Transverse colon (tissue), 4 donors: ENCODE data around the gene PDSS1. TPM values are rescaled to one million over a fixed set of nuclear protein-coding genes. Genes with fewer than 3 reads are reported as not detected.

ENCODE experiments used
- DNase-seq: peaks from one replicate; pipeline ENCODE4 v3.0.0-alpha.2; 2019
- H3K27ac ChIP-seq, 4 donors: fragments of 200-600 bp; sonication (generic); 2 replicates each; pipeline ENCODE4 v1.5.1; 2016 to 2018; ENCODE audit warnings: inconsistent platforms in 4 of 4
- H3K27me3 ChIP-seq: fragments of 200-600 bp; sonication (generic); 2 replicates; pipeline ENCODE4 v1.5.1; 2017; ENCODE audit warnings: inconsistent platforms
- H3K36me3 ChIP-seq, 4 donors: fragments of 200-600 bp; sonication (generic); 2 replicates each; pipeline ENCODE4 v1.5.1; 2017 to 2019; ENCODE audit warnings: inconsistent platforms in 4 of 4
- H3K4me1 ChIP-seq, 4 donors: fragments of 200-600 bp; sonication (generic); 2 replicates each; pipeline ENCODE4 v1.5.1; 2017 to 2020; ENCODE audit warnings: inconsistent platforms in 4 of 4
- H3K4me3 ChIP-seq, 4 donors: fragments of 200-600 bp; sonication (generic); 1 replicate in 1 of 4; 2 replicates in 3 of 4; pipeline versions ENCODE4 v1.5.1 to v1.6.1; 2017 to 2019; ENCODE audit warnings: inconsistent platforms in 4 of 4
- H3K9me3 ChIP-seq, 2 donors: fragments of 200-600 bp; sonication (generic); 2 replicates each; pipeline ENCODE4 v1.5.1; 2017 to 2019; ENCODE audit warnings: inconsistent platforms in 2 of 2
- EP300 ChIP-seq: sonication (generic); formaldehyde crosslinking; IDR thresholded peaks from one replicate; pipeline ENCODE4 v1.6.1; 2017; ENCODE audit warnings: antibody characterized with exemption, low read depth
- POLR2A ChIP-seq: fragments of 450-650 bp; IDR thresholded peaks from one replicate; pipeline ENCODE4 v1.6.1; 2016; ENCODE audit warnings: antibody characterized with exemption, mild to moderate bottlenecking, moderate library complexity
- POLR2AphosphoS5 ChIP-seq, 3 donors: sonication (generic); formaldehyde crosslinking; IDR thresholded peaks; one replicate each; pipeline ENCODE4 v1.6.1; 2016; ENCODE audit warnings: antibody characterized with exemption in 3 of 3
- WGBS, 2 donors: methylation state at CpG; one replicate each; pipeline ENCODE4 v1.1.5; 2018; ENCODE audit warnings: low coverage in 1 of 2; 5-methylcytosine and 5-hydroxymethylcytosine counted together
- in situ Hi-C, 4 donors: fragments of 200-750 bp; cut with MboI; loops; one replicate each; pipeline versions ENCODE4 v1.15.0 to v1.15.1; 2017; ENCODE audit warnings: low sequenced_read_pairs in 3 of 4, low pct_ligation_motif_present in 1 of 4, low pct_unique_long_range_greater_than_20kb in 1 of 4
- intact Hi-C: fragments of 100-400 bp; cut with DNase I; formaldehyde crosslinking; loops from one replicate; pipeline ENCODE4 v1.15.1; 2023; ENCODE audit warnings: low total_unique reads
- total RNA-seq, 4 donors: library from RNA; depleted of rRNA; stranded (reverse); fragments of >200 nt; gene quantifications; one replicate each; pipeline ENCODE4 v1.1.0, GENCODE V29; 2016
- TF ChIP-seq, protein P1 (sequence below), 5 experiments: fragments of 200-600 bp in 3 of 5; fragments of 450-650 bp in 2 of 5; sonication (generic) in 3 of 5; IDR thresholded peaks; 1 replicate in 2 of 5; 2 replicates in 3 of 5; pipeline ENCODE4 v1.5.1; 2016 to 2017; ENCODE audit warnings: antibody characterized with exemption in 5 of 5, inconsistent platforms in 3 of 5, mild to moderate bottlenecking in 2 of 5, moderate library complexity in 1 of 5

PDSS1 gene
- total RNA-seq, 4 donors from 2014 or later, result 13.1 to 66.7 (median 23.8) TPM

DNA sequence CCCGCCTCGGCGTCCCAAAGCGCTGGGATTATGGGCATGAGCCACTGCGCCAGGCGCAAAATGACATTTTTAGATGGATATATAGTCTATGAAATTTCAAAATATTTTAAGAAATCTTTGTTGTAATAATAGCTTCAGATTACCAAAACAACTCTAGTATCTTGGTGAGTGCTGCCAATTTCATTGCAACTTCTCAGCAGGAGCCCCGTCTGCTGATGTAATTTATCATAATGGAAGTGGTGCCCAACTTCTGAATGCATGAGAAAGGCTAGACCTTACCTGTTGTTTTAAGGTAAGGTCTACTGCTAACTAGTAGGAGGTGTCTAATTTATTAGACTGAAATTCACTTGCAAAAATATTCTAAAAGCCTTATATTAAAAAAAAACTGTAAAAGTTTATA is 20.0 kb downstream of the PDSS1 start:
- H3K36me3 ChIP-seq, result peaks cover 0 to 14% (median 0%) of the 10 kb centered on the region in 4 donors
- in situ Hi-C loops, result loop anchor here in 1 of 4 donors (5.0 kb wide), 1 partner anchor 160 kb away; no protein-coding TSS in a partner anchor
- H3K9me3 ChIP-seq, result no peaks in the 10 kb centered on the region
- no peak overlapping the region for H3K4me3 ChIP-seq
- H3K27me3 ChIP-seq, result no peaks in the 10 kb centered on the region
- DNase-seq, result no peak
- H3K27ac ChIP-seq, result no peak overlapping the region
- WGBS, 2 donors, result 67 to 82% methylated on average over 1 to 7 of the region's 7 CpGs
- H3K4me1 ChIP-seq, result peaks cover 3 to 39% (median 17%) of the 10 kb centered on the region in 4 donors
- TF ChIP-seq EP300, result no peak
- TF ChIP-seq POLR2AphosphoS5 (IDR thresholded peaks at IDR 0.05), result no peak
- TF ChIP-seq POLR2A, result no peak
- TF ChIP-seq, protein P1, sequence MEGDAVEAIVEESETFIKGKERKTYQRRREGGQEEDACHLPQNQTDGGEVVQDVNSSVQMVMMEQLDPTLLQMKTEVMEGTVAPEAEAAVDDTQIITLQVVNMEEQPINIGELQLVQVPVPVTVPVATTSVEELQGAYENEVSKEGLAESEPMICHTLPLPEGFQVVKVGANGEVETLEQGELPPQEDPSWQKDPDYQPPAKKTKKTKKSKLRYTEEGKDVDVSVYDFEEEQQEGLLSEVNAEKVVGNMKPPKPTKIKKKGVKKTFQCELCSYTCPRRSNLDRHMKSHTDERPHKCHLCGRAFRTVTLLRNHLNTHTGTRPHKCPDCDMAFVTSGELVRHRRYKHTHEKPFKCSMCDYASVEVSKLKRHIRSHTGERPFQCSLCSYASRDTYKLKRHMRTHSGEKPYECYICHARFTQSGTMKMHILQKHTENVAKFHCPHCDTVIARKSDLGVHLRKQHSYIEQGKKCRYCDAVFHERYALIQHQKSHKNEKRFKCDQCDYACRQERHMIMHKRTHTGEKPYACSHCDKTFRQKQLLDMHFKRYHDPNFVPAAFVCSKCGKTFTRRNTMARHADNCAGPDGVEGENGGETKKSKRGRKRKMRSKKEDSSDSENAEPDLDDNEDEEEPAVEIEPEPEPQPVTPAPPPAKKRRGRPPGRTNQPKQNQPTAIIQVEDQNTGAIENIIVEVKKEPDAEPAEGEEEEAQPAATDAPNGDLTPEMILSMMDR (IDR thresholded peaks at IDR 0.05), result no peak
- intact Hi-C loops, result no loop called here

DNA sequence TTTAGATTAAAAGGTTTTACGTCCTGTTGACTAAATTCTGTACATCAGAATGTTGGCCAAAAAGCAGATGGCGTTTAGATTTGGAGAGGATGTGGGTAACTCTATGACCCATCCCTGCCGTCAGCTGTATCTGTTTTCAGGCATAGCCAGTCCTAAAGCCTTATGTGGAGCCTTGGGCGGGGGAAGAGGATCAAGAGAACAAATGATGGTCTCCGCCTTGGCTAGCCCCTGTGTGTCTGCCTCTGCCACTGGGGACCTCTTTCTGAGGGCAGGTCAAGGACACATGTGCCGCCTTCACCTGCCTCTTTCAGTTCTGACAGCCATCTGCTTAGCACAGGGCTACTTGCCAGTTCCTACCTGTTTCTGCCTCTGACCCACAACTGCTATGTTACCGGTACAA is 24.1 kb downstream of the PDSS1 start:
- Histone ChIP-seq H3K4me3 (no peak overlapping the region), H3K4me1 (peaks cover 0 to 7% (median 2%) of the 10 kb centered on the region in 4 donors), H3K27ac (peak overlapping the region in 2 of 4 donors; percentile 12 to 48), H3K9me3 (no peaks in the 10 kb centered on the region), H3K36me3 (peaks cover 0 to 33% (median 9%) of the 10 kb centered on the region in 4 donors), H3K27me3 (no peaks in the 10 kb centered on the region)
- intact Hi-C loops (no loop called here), in situ Hi-C loops (no loop called here)
- no peak for TF ChIP-seq POLR2A
- TF ChIP-seq EP300, result no peak
- TF ChIP-seq, protein P1 (IDR thresholded peaks at IDR 0.05), result no peak
- TF ChIP-seq POLR2AphosphoS5 (IDR thresholded peaks at IDR 0.05), result no peak
- WGBS, 2 donors, result 85 to 89% methylated on average over 3 to 7 of the region's 7 CpGs
- DNase-seq, result no peak

DNA sequence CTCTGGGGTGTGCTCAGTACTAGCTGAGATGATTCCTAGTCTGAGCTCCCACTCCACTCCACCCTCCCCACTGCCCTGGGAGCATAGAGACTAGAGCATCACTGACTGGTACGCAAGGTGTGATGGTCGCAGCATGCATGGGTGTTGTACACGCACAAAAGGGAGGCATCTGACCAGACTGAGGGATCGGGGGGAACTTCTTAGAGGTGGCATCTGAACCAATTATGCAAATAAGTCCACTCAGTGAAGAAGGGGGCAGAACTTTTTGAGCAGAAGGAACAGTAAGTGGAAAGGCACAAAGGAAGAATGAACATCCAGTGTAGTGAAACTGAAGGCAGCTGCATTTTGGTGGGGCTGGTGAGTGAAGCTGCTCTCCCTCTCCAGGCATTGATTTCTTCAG is 25.5 kb downstream of the PDSS1 start:
- intact Hi-C loops (no loop called here), in situ Hi-C loops (no loop called here)
- TF ChIP-seq, protein P1 (IDR thresholded peaks at IDR 0.05), result no peak
- no peak for TF ChIP-seq EP300
- WGBS, 2 donors, result 84% methylated on average over 4 of the region's 4 CpGs; no CpG with 5 or more reads in 1 of the 2 donors
- peaks cover 0 to 26% (median 13%) of the 10 kb centered on the region in 4 donors for H3K36me3 ChIP-seq
- no peak overlapping the region for H3K27ac ChIP-seq
- DNase-seq, result no peak
- no peaks in the 10 kb centered on the region for H3K27me3 ChIP-seq
- H3K9me3 ChIP-seq, result no peaks in the 10 kb centered on the region
- H3K4me3 ChIP-seq, result no peak overlapping the region
- H3K4me1 ChIP-seq, result peaks cover 0 to 3% (median 1%) of the 10 kb centered on the region in 4 donors

DNA sequence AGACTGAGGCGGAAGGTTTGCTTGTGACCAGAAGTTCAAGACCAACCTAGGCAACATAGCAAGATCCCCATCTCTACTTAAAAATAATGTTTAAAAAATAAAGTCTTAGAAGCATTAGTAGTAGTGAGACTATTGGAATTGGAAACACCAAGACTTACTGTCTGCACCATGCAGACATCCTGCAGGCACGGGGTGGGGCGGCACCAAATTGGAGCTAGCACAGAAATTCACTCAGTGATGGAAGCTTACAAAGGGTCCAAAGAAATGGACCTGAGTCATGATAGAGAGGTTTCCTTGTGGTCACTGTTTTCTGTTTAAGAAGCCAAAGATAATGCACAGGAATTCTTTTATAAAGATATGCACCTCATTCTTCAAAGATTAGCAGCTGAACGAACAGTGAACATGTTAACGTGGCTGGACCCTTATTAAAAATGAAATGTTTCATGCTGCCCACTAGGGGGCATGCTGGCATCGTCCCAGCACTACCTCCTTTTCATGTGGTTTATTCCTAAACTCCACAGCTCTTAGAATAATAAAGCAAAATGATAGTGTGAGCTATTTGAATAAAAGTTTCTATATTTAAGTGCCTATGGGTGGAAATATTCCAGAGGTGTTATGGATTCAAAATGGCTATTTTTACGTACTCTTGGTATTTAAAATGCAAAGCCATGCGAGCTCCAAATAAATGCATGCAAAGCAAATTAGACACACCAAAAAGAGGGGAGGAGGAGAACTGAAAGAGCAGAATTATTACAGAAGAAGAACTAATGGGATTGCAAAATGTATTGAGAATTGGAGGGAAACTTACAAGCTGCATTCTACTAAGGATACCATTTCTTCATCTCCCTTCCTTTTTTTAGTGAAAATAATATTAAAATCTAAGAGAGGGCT is 28.6 kb downstream of the PDSS1 start:
- Histone ChIP-seq H3K4me1 (peaks cover 0 to 3% (median 1%) of the 10 kb centered on the region in 4 donors), H3K27me3 (no peaks in the 10 kb centered on the region), H3K36me3 (peaks cover 0 to 30% (median 9%) of the 10 kb centered on the region in 4 donors), H3K4me3 (no peak overlapping the region), H3K27ac (no peak overlapping the region), H3K9me3 (no peaks in the 10 kb centered on the region)
- intact Hi-C loops (loop anchor here (5.0 kb wide), 1 partner anchor 156 kb away; no protein-coding TSS in a partner anchor), in situ Hi-C loops (loop anchor here in 2 of 4 donors (5.0 to 25.0 kb wide), 2 partner anchors 136 to 151 kb away; partner anchors contain the start of gene ABI1 (in 1 of the 2))
- peak; percentile 63 for DNase-seq
- TF ChIP-seq, protein P1 (IDR thresholded peaks at IDR 0.05), result peak; percentile 75 to 86 (median 80)
- TF ChIP-seq EP300 (no peak), POLR2AphosphoS5 (IDR thresholded peaks at IDR 0.05) (peak in 1 of 3 donors; percentile 28), POLR2A (no peak)
- WGBS, 2 donors, result 40 to 53% methylated on average over 7 to 8 of the region's 8 CpGs
